ENCODE measurements around the gene RND2.

Gene RND2

DNA sequence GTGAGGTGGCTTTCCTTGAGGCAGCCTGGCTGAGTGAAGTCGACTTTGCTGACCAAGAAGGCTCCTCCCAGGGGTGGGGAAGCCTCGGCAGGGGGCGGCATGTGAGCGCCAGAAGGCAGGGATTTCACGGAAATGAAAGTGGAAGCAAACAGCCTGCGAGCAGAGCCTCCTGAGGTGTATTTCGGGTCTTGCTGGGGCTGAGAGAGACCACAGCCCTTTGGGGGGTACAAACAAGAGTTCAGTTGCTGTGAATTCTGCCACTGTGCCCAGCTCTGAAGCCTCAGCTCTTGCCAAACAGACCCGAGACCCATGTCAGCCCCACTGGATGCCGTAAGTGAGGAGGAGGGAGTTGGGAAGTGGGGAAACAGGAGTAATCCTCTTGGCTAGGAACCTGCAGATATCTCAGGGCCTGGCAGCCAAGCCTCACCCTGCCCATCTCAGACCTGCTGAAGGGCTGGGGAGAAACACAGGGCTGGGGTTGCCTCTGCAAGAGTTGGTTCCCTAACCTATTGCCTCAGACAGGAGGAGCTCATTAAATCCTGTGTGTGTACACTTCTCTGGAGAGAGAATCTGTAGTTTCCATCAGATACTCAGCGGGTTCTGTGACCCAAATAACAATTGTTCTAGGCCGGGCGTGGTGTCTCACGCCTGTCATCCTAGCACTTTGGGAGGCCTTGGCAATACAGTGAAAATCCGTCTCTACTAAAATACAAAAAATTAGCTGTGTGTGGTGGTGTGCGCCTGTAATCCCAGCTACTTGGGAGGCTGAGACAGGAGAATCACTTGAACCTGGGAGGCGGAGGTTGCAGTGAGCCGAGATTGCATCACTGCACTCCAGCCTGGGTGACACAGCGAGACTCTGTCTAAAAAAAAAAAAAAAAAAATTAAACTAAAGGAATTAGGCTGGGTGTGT is 18.1 kb upstream of the RND2 start, which contains the start of gene IFI35:
IFI35 (plus strand) TSS at position 146 of the 913 bp plus-strand sequence; CDS start at position 310, 164 bp downstream.
- DNase-seq (ENCODE audit: low spot score), result peak; percentile 86

DNA sequence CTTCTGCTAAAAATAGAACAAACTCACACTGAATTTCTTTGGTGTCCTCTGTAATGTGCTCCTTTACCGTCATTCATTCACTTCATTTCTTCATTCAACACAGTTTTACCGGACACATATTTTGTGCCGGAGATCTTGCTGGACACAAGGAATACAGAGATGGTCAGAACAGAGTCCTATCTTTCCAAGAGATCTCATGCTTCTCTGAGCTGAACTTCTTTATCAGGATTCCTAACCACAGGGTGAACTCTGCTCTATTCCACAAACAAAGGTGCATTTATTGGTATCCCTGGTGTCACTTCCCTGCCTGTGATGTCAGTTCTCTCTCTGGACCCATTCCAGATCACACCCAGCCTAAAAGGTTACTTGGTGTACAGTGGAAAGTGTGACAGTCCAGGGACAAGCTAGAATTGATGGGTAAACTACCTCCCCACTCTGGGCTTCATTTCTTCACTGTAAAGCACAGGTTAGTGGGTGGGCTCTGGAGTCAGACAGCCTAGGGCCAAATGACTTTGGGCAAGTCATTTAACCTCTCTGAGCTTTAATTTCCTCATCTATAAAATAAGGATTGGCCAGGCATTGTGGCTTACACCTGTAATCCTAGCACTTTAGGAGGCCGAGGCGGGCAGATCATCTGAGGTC is 14.2 kb upstream of the RND2 start:
- DNase-seq (ENCODE audit: low spot score), result no peak

DNA sequence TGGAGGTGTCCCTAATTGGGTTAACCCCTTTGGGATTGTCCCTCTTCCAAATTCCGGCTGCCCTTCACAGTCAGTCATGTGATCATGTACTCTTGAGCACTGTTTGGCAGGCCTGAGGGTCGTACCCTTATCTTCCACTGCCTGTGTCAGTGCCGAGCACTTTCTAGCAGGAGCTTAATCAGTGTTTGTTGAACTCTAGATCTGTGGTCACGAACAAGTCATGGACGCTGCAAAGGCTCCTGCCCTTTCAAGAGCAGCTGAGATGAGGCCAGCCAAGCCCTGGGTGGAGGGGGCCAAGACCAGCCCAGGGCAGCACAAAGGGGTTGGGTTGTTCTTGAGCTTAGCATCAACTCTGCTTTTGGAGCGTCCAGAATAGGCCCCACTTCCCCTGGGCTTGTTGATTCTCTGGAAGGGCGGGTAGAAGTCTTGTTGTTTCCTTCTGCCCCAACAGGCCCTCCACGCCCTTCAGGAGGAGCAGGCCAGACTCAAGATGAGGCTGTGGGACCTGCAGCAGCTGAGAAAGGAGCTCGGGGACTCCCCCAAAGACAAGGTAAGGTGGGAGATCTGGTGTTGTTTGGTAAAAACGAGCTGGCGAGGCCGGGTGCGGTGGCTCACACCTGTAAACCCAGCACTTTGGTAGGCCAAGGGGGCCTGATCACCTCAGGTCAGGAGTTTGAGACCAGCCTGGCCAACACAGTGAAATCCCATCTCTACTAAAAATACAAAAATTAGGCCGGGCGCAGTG is 13.1 kb upstream of the RND2 start:
- no peak for DNase-seq (ENCODE audit: low spot score)

GRCh38 chr17:43013296-43013695 is 11.7 kb upstream of the RND2 start:
- DNase-seq (ENCODE audit: low spot score), result no peak

- no peak for DNase-seq (ENCODE audit: low spot score)
Observed at GRCh38 chr17:43014020-43014648, 10.9 kb upstream of the RND2 start.

DNA sequence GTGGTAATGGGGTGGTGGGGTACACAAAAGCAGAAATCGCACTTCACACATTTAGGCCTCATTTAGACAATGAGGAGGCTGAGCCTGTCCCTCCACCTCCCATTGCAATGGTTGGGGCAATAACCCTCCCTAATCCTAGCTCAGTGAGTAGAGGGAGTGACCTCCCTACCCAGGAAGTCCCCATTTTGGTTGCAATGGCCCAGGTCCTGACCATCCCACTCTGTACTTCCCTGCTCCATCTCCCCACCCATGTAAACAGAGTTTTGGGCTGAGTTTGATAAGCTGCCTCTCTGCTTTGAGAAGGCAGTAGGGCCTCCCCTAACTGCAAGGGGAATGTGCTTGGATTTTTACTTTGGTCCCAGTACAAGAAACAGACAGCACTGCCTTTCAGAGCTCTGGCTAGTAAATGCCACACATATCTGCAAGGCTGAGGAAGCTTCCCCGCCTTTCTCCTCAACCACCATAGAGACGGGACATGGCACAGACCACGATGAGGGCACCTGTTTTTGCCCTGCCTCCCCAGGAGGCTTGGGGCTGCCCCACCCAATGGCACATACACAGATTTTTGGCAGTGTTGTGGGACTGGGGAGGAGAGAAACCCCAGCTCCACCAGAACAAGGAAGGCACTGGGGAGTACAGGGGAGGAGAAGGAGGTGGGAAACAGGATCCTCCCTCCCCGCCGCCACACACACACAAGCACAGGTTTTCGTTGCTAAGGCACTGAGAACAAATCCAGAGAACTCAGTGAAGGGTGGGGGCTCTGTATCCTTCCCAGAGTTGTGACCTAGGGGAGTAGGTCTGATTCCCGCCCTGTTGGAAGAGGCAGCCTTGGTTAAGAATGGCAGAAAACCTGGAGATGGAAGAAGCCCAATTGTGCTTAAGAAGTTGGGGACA is 10.1 kb upstream of the RND2 start:
- DNase-seq (ENCODE audit: low spot score), result no peak

DNA sequence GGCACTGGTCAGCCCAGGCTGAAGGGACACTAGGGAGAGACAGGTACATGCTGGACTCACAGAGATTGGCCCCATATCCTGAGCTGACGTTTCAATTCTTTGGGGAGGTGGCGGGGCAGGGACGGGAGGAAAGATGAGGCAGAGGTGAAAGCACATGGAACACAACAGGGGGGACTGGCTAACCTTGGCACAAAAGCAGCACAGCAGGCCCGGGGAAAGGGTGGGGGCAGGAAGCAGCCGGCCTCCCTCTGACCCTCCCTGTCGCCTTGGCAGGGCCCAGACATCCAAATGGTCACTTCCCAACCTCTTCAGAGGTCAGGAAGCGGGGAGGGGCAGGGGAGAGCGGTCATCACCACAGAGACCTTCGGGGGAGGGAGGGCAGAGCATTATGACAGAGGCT is 9.5 kb upstream of the RND2 start:
- no peak for DNase-seq (ENCODE audit: low spot score)

DNA sequence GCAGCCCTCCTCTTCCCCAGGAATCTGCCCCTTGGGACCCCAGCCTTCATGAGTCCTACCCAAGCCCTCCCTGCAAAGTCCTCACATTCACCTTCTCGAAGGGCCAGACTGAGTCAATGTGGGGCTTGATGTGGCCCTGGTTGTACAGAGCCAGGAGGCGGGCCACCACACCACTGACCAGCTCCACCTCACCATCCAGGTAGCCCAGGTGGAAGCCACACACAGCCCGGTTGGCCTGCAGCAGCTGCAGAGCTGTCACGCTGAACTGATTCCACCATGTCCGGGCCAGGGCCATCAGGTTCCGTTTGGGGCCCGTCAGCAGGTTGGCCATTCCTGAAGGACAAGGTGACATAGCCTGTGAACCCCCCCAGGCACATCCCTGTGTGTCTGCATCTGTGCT is 8.8 kb upstream of the RND2 start:
- no peak for DNase-seq (ENCODE audit: low spot score)

DNA sequence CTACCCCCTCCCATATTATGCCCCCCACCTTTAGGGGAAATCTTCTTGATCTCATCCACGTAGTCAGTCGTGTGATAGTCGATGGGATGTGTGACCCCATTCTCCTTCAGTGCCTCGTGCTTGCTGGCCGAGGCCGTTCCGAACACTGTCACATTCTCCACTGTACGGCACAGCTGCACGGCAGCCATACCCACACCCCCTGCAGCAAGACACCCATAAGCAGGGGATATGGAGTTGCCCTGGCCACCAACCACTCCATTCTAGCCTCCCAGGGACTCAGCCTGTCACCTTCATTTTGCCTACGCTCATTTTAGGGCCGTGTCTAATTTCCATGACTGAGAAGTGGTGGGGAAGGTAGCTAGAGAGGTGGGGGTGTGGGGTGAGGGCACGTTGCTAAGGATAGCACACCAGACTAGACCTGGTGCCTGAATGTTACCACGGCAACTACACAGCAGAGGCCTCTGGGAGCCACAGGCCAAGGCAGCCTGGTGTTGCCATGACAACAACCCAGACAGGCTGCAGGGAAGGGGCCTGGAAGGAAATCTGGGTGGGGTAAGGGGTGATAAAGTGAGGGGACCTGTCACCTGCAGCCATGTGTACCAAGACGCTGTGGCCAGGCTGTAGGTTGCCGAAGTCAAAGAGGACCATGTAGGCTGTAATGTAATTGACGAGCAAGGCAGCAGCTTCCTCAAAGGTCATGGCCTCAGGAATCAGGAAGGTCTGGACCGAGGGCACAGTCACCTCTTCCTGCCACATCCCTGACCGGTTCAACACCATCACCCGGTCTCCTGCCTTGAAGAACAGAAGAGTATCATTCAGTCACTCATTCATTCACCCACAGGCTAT is 6.8 kb upstream of the RND2 start:
- DNase-seq (ENCODE audit: low spot score), result peak; percentile 54

- no peak for DNase-seq (ENCODE audit: low spot score)
Observed at GRCh38 chr17:43018932-43019331, 6.1 kb upstream of the RND2 start.

DNA sequence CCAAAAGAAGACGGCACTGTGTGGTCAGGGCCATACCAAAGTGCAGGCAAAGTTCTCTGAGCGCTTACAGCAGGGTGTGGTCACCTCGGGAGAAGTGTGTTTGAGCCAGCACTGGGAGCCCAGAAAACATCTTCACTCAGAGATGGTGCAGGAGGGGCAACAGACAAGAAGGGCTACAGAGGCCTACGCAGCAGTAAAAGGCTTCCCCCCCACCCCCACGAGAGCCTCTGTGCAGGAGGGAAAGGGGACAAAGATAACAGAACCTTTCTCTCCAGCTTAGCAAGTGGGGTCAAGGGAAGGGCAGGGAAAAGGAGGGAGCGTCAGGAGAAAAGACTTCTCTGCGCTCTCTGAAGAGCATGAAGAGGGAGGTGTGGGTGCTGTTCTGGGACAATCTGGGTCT is 5.6 kb upstream of the RND2 start:
- DNase-seq (ENCODE audit: low spot score), result no peak

DNA sequence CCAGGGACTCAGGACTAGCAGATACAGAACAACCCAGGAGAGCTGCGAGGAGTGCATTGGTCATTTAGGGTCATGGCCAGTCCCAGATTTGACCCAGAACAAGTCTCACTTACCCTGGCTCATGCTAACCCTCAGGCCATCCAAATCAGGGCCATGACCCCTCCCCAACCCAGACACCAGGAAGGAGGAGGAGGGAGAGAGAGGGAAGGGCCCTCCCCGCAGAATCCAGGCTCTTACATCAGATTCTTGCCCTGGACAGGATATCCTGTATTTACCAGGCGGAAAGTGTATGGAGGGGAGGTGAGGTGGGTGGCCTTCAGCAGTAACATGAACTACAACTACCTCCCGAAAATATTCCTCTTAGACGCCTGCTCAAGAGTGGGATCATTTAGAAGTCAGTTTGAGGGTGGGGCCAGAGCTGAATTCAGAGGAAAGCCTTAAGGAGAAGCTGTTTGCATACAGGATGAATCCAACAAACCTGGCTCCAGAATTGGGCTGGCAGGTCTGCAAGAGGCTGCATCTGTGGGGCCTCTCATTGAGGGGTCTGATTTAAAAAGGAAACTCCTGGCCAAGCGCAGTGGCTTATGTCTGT is 4.9 kb upstream of the RND2 start:
- DNase-seq (ENCODE audit: low spot score), result no peak

GRCh38 chr17:43020789-43021740 is 4.0 kb upstream of the RND2 start:
- DNase-seq (ENCODE audit: low spot score), result peak; percentile 48

DNA sequence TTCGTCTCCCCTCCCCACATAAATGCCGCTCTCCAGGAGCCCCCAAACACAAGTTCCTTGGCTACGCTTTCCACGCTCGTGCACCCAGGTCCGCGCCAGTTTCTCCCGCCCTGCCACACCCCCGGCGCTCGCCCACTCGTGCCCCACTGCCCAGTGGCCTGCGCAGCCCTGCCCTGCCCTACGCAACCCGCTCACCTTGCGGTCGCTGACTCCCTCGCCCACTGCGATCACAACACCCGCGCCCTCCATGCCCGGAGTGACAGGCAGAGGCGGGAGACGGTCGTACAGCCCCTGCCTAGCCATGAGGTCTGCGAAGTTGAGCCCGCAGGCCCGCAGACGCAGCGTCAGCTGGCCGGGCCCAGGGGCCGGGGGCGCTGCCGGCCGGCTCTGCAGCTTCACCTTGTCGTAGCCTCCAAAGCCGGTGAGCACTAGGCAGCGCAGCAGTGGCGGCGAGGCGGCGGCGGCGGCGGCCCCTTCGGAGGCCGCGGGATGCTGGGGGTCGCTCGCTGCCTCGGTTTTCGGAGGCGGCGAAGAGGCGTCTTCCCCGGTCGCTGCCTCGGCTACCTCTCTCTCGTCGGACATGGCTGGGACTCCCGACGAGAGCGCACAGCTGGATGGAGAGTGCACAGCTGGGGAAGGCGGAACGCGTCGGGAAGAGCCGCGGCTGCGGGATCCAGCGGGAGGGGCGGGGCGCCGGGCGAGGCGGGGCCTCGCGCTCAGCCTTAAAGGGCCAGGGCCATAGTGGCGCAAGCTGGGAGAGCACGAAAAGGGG is 3.1 kb upstream of the RND2 start, which contains the start of gene VAT1:
VAT1 (minus strand) TSS at position 645 of the 772 bp plus-strand sequence; CDS start at position 582, 63 bp downstream.
- DNase-seq (ENCODE audit: low spot score), result peak; percentile 81

- DNase-seq (ENCODE audit: low spot score), result no peak
Observed at GRCh38 chr17:43025290-43025657, 243 bp downstream of the RND2 start.

DNA sequence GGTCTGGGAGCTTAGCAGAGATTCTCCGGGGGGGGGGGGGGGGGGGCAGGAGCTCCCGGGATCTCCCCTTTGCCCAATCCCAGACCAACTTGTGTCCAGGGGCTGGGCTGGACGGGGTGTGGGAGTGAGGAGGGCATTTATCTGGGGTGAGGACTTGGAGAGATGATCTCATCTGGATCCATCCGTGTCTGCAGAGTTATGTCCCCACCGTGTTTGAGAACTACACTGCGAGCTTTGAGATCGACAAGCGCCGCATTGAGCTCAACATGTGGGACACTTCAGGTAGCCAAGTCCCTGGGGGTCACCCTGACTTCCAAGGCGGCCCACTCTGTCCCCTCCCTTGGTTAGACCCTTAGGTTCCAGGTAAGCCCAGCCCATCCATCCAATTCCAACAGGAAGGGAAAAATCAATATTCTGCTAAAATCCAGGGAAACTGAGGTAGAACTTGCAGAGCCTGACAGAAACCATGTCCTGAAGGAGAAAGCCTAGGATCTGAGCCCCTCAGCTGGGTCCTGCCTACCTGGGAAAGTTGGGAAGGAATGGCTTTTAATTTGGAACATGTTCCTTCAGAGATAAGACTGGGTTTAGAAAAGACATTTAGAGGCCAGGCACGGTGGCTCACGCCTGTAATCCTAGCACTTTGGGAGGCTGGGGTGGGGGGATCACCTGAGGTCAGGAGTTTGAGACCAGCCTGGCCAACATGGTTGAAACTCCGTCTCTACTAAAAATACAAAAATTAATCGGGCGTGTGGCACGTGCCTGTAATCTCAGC is 921 bp downstream of the RND2 start:
- DNase-seq (ENCODE audit: low spot score), result no peak

DNA sequence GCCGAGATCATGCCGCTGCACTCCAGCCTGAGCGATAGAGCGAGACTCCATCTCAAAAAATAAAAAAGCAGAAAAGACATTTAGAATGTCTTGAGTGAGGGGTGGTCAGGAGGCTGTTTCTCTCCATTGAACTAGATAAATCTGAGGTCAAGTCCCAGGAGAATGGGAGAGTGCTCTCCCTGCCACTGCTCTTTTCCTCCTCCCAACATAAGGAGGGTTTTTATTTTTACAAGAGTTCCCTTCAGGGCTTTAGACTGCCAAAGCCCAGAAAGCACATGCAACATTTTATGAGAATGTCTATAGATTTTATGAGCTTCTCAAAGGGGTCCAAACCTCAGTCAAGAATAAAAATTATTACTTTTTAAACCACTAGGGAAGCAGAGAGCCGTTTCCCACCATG is 1.6 kb downstream of the RND2 start:
- DNase-seq (ENCODE audit: low spot score), result no peak
